A204.1 (cell line): ENCODE results near the gene PPFIBP1.
"Not testable (repeated sequence)": the region's sequence is repeated elsewhere in the genome, so short reads cannot be mapped to it uniquely, and the experiment has no call there.

ENCODE experiments used
- FAIRE-seq: peaks from 2 replicates; lab custom pipeline; 2012; peaks lifted over from hg19 to GRCh38; lab: Jason Lieb, UNC

The PPFIBP1 gene

GRCh38 chr12:27595231-27595642 is 71.2 kb downstream of the PPFIBP1 start:
- FAIRE-seq, result no peak

- FAIRE-seq, result peak; percentile 75
Observed at GRCh38 chr12:27598866-27599265, 74.9 kb downstream of the PPFIBP1 start.

GRCh38 chr12:27601056-27601828 is 77.2 kb downstream of the PPFIBP1 start:
- not testable (repeated sequence) for FAIRE-seq

- FAIRE-seq, result no peak
Observed at GRCh38 chr12:27602516-27602915, 78.5 kb downstream of the PPFIBP1 start.

- no peak for FAIRE-seq
Observed at GRCh38 chr12:27604431-27604830, 80.4 kb downstream of the PPFIBP1 start.

GRCh38 chr12:27606986-27607385 is 83.0 kb downstream of the PPFIBP1 start:
- FAIRE-seq, result no peak

GRCh38 chr12:27607591-27607990 is 83.6 kb downstream of the PPFIBP1 start:
- peak; percentile 96 for FAIRE-seq

- no peak for FAIRE-seq
Observed at GRCh38 chr12:27608890-27609289, 84.9 kb downstream of the PPFIBP1 start.

- FAIRE-seq, result peak; percentile 99
Observed at GRCh38 chr12:27610374-27610773, 86.4 kb downstream of the PPFIBP1 start.

GRCh38 chr12:27614386-27614785 is 90.4 kb downstream of the PPFIBP1 start:
- FAIRE-seq, result no peak

- FAIRE-seq, result no peak
Observed at GRCh38 chr12:27614866-27615265, 90.9 kb downstream of the PPFIBP1 start.

GRCh38 chr12:27615331-27615891 is 91.4 kb downstream of the PPFIBP1 start:
- FAIRE-seq, result peak; percentile 100

GRCh38 chr12:27616356-27617142 is 92.5 kb downstream of the PPFIBP1 start:
- FAIRE-seq, result no peak

GRCh38 chr12:27618836-27619235 is 94.8 kb downstream of the PPFIBP1 start:
- peak; percentile 98 for FAIRE-seq

- no peak for FAIRE-seq
Observed at GRCh38 chr12:27619308-27619707, 95.3 kb downstream of the PPFIBP1 start.

- no peak for FAIRE-seq
Observed at GRCh38 chr12:27620121-27620520, 96.1 kb downstream of the PPFIBP1 start.

- peak; percentile 19 for FAIRE-seq
Observed at GRCh38 chr12:27622436-27623195, 98.6 kb downstream of the PPFIBP1 start.

GRCh38 chr12:27623645-27624044 is 99.6 kb downstream of the PPFIBP1 start:
- no peak for FAIRE-seq

- peak; percentile 89 for FAIRE-seq
Observed at GRCh38 chr12:27624586-27624985, 100.6 kb downstream of the PPFIBP1 start.

- FAIRE-seq, result peak; percentile 99
Observed at GRCh38 chr12:27627123-27627852, 103.3 kb downstream of the PPFIBP1 start.

GRCh38 chr12:27627853-27628469 is 104.0 kb downstream of the PPFIBP1 start:
- FAIRE-seq, result not testable (repeated sequence)
